ENCODE measurements around the gene TREH.

- TF ChIP-seq CTCF (IDR thresholded peaks at IDR 0.05) (no peak), POLR2A (IDR thresholded peaks at IDR 0.05) (no peak)
Measured at GRCh38 chr11:118657709-118658428, 21.6 kb downstream of the TREH start.

Measured in body of pancreas (tissue), 4 donors.